Measurements from ENCODE around the gene DCAF15.

GRCh38 chr19:13923194-13923987 is 28.9 kb upstream of the DCAF15 start:
- no peak for TF ChIP-seq CTCF (IDR thresholded peaks at IDR 0.05)
- TF ChIP-seq POLR2A (IDR thresholded peaks at IDR 0.05), result no peak
